GM12878 (cell line): ENCODE results near the gene SLC9A3. TPM values are rescaled to one million over a fixed set of nuclear protein-coding genes. Genes with fewer than 3 reads are reported as not detected.
"Not testable (repeated sequence)": the region's sequence is repeated elsewhere in the genome, so short reads cannot be mapped to it uniquely, and the experiment has no call there.

Experiments used
- ATAC-seq: fragments of 200-7000 bp; cut with Tn5 transposase; 3 replicates; pipeline ENCODE4 v1.9.1; 2020; ENCODE audit warnings: mild to moderate bottlenecking, moderate library complexity
- BruUV-seq: library from RNA; stranded (reverse); fragments of 400-500 nt; replicated peaks from 2 replicates; lab custom pipeline; 2021; lab: Mats Ljungman, UMichigan
- CTCF ChIA-PET: fragments of 300-600 bp; sonication (Branson Sonifier 250); formaldehyde crosslinking; extraction: SDS; loops from one replicate; lab custom pipeline; 2021; ENCODE audit warnings: inconsistent platforms; lab: Yijun Ruan, JAX
- POLR2A ChIA-PET: fragments of 350-600 bp; formaldehyde crosslinking; extraction: SDS; loops from one replicate; lab custom pipeline; 2021; ENCODE audit warnings: inconsistent platforms; lab: Charles Lee
- RAD21 ChIA-PET: fragments of 300-600 bp; sonication (Branson Sonifier 250); formaldehyde crosslinking; loops from one replicate; lab custom pipeline; 2023; ENCODE audit warnings: antibody characterized with exemption; ENCODE audit not compliant: unreplicated experiment; lab: Charles Lee
- SMC1A ChIA-PET: fragments of 300-600 bp; sonication (Branson Sonifier 250); formaldehyde crosslinking; loops from one replicate; lab custom pipeline; 2023; ENCODE audit not compliant: unreplicated experiment, uncharacterized antibody; lab: Charles Lee
- DNase-seq: peaks from one replicate; pipeline ENCODE4 v3.0.0-alpha.2; 2011; ENCODE audit warnings: low read depth, low spot score
- FAIRE-seq: peaks from 3 replicates; lab custom pipeline; 2011; peaks lifted over from hg19 to GRCh38; lab: Jason Lieb, UNC
- H2AFZ ChIP-seq: 2 replicates; pipeline ENCODE4 v1.6.0; 2011; ENCODE audit warnings: low read depth, low read length, control low read depth; ENCODE audit not compliant: control insufficient read depth
- H3K27ac ChIP-seq: 2 replicates; pipeline ENCODE4 v1.5.1; 2011; ENCODE audit warnings: control low read depth; ENCODE audit not compliant: control insufficient read depth, insufficient read depth
- H3K27me3 ChIP-seq, 2 experiments: replicated peaks in 1 of 2; 2 replicates each; pipeline versions ENCODE4 v1.6.0 to v1.6.1; 2011; ENCODE audit warnings: low read length in 1 of 2; ENCODE audit not compliant: control insufficient read depth in 2 of 2, insufficient read depth in 2 of 2
- H3K36me3 ChIP-seq, 2 experiments: 2 replicates each; pipeline ENCODE4 v1.5.1; 2011; ENCODE audit warnings: low read length in 1 of 2; ENCODE audit not compliant: control insufficient read depth in 2 of 2, insufficient read depth in 2 of 2
- H3K4me1 ChIP-seq: 2 replicates; pipeline ENCODE4 v1.6.1; 2011; ENCODE audit warnings: mild to moderate bottlenecking, low read length, moderate library complexity, mixed read lengths; ENCODE audit not compliant: control insufficient read depth, insufficient read depth
- H3K4me2 ChIP-seq: 2 replicates; pipeline ENCODE4 v1.6.0; 2011; ENCODE audit warnings: control low read depth; ENCODE audit not compliant: control insufficient read depth, insufficient read depth
- H3K4me3 ChIP-seq: fragments of 200-600 bp; sonication (generic); 2 replicates; pipeline ENCODE4 v1.5.1; 2016
- H3K79me2 ChIP-seq: 2 replicates; pipeline ENCODE4 v1.6.0; 2011; ENCODE audit warnings: low read length; ENCODE audit not compliant: control insufficient read depth, insufficient read depth
- H3K9ac ChIP-seq: 2 replicates; pipeline ENCODE4 v1.8.0; 2011; ENCODE audit warnings: low read length, control low read depth, mixed read lengths; ENCODE audit not compliant: control insufficient read depth, insufficient read depth
- H3K9me3 ChIP-seq: replicated peaks from 3 replicates; pipeline ENCODE4 v1.5.1; 2011; ENCODE audit warnings: mild to moderate bottlenecking, low read length; ENCODE audit not compliant: control insufficient read depth, insufficient read depth
- H4K20me1 ChIP-seq: 2 replicates; pipeline ENCODE4 v1.6.0; 2011; ENCODE audit not compliant: control insufficient read depth, insufficient read depth
- HDAC6 ChIP-seq: fragments of 200-600 bp; sonication (generic); IDR thresholded peaks from one replicate; pipeline ENCODE4 v1.8.0; 2017; ENCODE audit warnings: antibody characterized with exemption; ENCODE audit not compliant: unreplicated experiment
- MYB ChIP-seq: fragments of 150-350 bp; IDR thresholded peaks from 2 replicates; pipeline ENCODE4 v1.6.1; 2014; ENCODE audit warnings: mild to moderate bottlenecking, low read depth, low read length, borderline replicate concordance
- RELA ChIP-seq: fragments of 450-650 bp; IDR thresholded peaks from 2 replicates; pipeline ENCODE4 v1.8.0; 2014; ENCODE audit warnings: borderline replicate concordance; ENCODE audit not compliant: partially characterized antibody
- SREBF1 ChIP-seq: IDR thresholded peaks from 2 replicates; pipeline ENCODE4 v1.6.1; 2012; ENCODE audit warnings: mild to moderate bottlenecking, low read length
- WGBS: methylation state at CpG from one replicate; pipeline ENCODE4 v1.1.6; 2016; ENCODE audit warnings: low lambda C conversion rate; ENCODE audit not compliant: insufficient replicate concordance, insufficient coverage; ENCODE audit errors: missing lambda C conversion rate; 5-methylcytosine and 5-hydroxymethylcytosine counted together
- in situ Hi-C: fragments of 300-500 bp; cut with MboI; formaldehyde crosslinking; loops from 9 replicates; pipeline ENCODE4 v1.14.3; 2018; ENCODE audit warnings: mixed read lengths
- intact Hi-C: fragments of 100-400 bp; cut with micrococcal nuclease; formaldehyde crosslinking; loops from one replicate; pipeline ENCODE4 v1.14.2; 2022; ENCODE audit not compliant: unreplicated experiment
- polyA plus RNA-seq, 11 experiments: library from polyadenylated mRNA; depleted of rRNA in 4 of 11; unstranded in 6 of 11; stranded (reverse) in 5 of 11; fragments of >200 nt; fragmentation: Nextera tagmentation in 4 of 11; fragmentation: Illumina TruSeq in 1 of 11; extraction: Ambion mirVana in 4 of 11; extraction: Trizol in 1 of 11; gene quantifications; 1 replicate in 1 of 11; 2 replicates in 10 of 11; pipeline versions ENCODE4 v1.2.1 to v1.2.3, GENCODE V29; 2011 to 2016; ENCODE audit warnings: inconsistent platforms in 2 of 11, missing spikeins in 2 of 11, low read depth in 1 of 11
- total RNA-seq, 4 experiments: library from RNA; depleted of rRNA in 3 of 4; stranded (reverse); fragments of >200 nt in 3 of 4; fragmentation: Illumina TruSeq in 1 of 4; extraction: Trizol in 1 of 4; gene quantifications; 2 replicates each; pipeline versions ENCODE4 v1.2.1 to v1.2.3, GENCODE V29; 2013 to 2021
- TF ChIP-seq, protein P1 (sequence below): fragments of 450-650 bp; IDR thresholded peaks from 2 replicates; pipeline ENCODE4 v1.6.1; 2017; ENCODE audit warnings: low read depth, mild to moderate bottlenecking, moderate library complexity

SLC9A3 gene
- total and polyA plus RNA-seq, 10 of the 15 experiments (the other 5 are each of a cell fraction or from before 2014, with no cell fraction given), result 0.04 to 5.2 (median 2.3) TPM; not detected in 1

DNA sequence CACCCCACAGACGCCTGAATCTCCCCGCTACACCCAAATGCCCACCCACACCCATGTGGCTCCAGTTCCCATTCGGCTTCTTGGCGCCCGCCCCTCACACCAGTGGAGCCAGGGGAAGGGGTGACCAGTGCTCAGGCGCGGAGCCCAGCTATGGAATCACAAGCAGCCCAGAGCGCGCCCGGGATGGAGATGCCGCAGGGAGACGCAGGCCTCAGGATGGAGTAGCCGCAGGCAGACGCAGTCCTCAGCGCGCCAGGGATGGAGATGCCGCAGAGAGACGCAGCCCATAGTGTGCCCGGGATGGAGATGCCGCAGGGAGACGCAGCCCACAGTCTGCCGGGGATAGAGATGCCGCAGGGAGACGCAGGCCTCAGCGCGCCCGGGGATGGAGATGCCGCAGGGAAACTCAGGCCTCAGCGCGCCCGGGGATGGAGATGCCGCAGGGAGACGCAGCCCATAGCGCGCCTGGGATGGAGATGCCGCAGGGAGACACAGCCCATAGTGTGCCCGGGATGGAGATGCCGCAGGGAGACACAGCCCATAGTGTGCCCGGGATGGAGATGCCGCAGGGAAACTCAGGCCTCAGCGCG is 16.2 kb downstream of the SLC9A3 start:
- H3K4me2 ChIP-seq, DNase-seq, H3K9me3 ChIP-seq, RAD21 ChIA-PET, H2AFZ ChIP-seq, POLR2A ChIA-PET, CTCF ChIA-PET, H3K36me3 ChIP-seq, FAIRE-seq, H3K79me2 ChIP-seq, ATAC-seq, H3K4me3 ChIP-seq, SMC1A ChIA-PET, BruUV-seq, H3K27me3 ChIP-seq, H3K27ac ChIP-seq, H4K20me1 ChIP-seq, in situ Hi-C loops, H3K4me1 ChIP-seq, H3K9ac ChIP-seq, intact Hi-C loops: not testable (repeated sequence)
- WGBS, result 92% methylated on average over 28 of the region's 42 CpGs

DNA sequence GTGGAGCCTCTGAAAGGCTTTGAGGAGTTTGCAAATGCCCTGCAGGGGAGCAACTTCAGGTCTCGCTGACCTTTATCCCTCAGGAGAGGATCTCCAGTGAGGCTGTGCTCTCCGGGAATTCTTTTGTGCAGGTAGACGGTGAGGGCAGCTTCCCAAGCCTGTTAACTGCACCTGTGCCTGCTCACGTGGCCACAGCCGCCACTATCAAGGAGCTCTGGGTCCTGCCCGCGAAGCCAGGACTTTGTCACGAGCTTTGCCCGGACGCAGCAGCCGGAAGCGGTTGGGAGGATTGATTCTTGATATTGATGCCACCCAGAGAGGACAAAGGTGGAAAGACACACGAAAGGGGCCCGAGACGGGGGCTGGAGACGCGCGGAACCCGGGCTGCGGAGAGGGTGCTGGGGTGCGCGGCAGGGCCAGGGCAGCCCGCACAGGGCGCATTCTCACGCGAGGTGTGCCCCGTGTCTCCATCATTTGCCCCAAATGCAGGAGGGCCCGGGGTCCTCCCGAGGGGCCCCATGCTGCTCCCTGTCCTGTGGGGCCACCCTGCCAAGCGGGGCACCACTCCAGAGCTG is 18.2 kb downstream of the SLC9A3 start:
- FAIRE-seq, result no peak
- POLR2A ChIA-PET, result no interaction called here
- no peak overlapping the region for H3K9ac ChIP-seq
- H3K4me3 ChIP-seq, result no peak overlapping the region
- no peak for DNase-seq
- intact Hi-C loops, result no loop called here
- H3K79me2 ChIP-seq, result no peaks in the 10 kb centered on the region
- H3K4me1 ChIP-seq, result no peaks in the 10 kb centered on the region
- in situ Hi-C loops, result no loop called here
- no peak for TF ChIP-seq HDAC6
- no peak for TF ChIP-seq RELA
- TF ChIP-seq MYB, result no peak
- TF ChIP-seq SREBF1, result no peak
- TF ChIP-seq, protein P1, sequence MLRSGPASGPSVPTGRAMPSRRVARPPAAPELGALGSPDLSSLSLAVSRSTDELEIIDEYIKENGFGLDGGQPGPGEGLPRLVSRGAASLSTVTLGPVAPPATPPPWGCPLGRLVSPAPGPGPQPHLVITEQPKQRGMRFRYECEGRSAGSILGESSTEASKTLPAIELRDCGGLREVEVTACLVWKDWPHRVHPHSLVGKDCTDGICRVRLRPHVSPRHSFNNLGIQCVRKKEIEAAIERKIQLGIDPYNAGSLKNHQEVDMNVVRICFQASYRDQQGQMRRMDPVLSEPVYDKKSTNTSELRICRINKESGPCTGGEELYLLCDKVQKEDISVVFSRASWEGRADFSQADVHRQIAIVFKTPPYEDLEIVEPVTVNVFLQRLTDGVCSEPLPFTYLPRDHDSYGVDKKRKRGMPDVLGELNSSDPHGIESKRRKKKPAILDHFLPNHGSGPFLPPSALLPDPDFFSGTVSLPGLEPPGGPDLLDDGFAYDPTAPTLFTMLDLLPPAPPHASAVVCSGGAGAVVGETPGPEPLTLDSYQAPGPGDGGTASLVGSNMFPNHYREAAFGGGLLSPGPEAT, result no peak
- WGBS, result 35% methylated on average over 10 of the region's 30 CpGs
- H4K20me1 ChIP-seq, result no peaks in the 10 kb centered on the region
- no peak overlapping the region for H2AFZ ChIP-seq
- H3K4me2 ChIP-seq, result no peak overlapping the region
- RAD21 ChIA-PET, result no interaction called here
- no peaks in the 10 kb centered on the region; the same call in 2 of the 3 replicates for H3K9me3 ChIP-seq
- no peak overlapping the region for H3K27ac ChIP-seq
- H3K36me3 ChIP-seq, result no peaks in the 10 kb centered on the region
- ATAC-seq, result no peak
- H3K27me3 ChIP-seq, result no peaks in the 10 kb centered on the region
- CTCF ChIA-PET, result no interaction called here
- no TSS peak for BruUV-seq
- SMC1A ChIA-PET, result no interaction called here
